DMS53 (cell line): ENCODE measurements around the gene RAD54L.
A peak's percentile ranks its signal among the peaks of the same experiment; 100 is the strongest.
"Not testable (repeated sequence)": the region's sequence is repeated elsewhere in the genome, so short reads cannot be mapped to it uniquely, and the experiment has no call there.

ENCODE experiments used
- DNase-seq: peaks from one replicate; lab custom pipeline; 2025; lab: John Stamatoyannopoulos, UW

The RAD54L gene

GRCh38 chr1:46241733-46242132 is 5.8 kb upstream of the RAD54L start:
- DNase-seq, result not testable (repeated sequence)

GRCh38 chr1:46242918-46243317 is 4.6 kb upstream of the RAD54L start:
- DNase-seq, result no peak

GRCh38 chr1:46243831-46244230 is 3.7 kb upstream of the RAD54L start:
- not testable (repeated sequence) for DNase-seq

GRCh38 chr1:46244656-46245371 is 2.7 kb upstream of the RAD54L start:
- peak; percentile 68 for DNase-seq

- not testable (repeated sequence) for DNase-seq
Observed at GRCh38 chr1:46246136-46246535, 1.4 kb upstream of the RAD54L start.

- peak; percentile 89 for DNase-seq
Observed at GRCh38 chr1:46246548-46247435, 771 bp upstream of the RAD54L start.

GRCh38 chr1:46248122-46248920 is 758 bp downstream of the RAD54L start:
- peak; percentile 88 for DNase-seq

- no peak for DNase-seq
Observed at GRCh38 chr1:46254668-46255067, 7.1 kb downstream of the RAD54L start.

- DNase-seq, result no peak
Observed at GRCh38 chr1:46256523-46256922, 9.0 kb downstream of the RAD54L start.

- no peak for DNase-seq
Observed at GRCh38 chr1:46262508-46262907, 14.9 kb downstream of the RAD54L start.

- no peak for DNase-seq
Observed at GRCh38 chr1:46263146-46263545, 15.6 kb downstream of the RAD54L start.

GRCh38 chr1:46268578-46268977 is 21.0 kb downstream of the RAD54L start:
- no peak for DNase-seq

GRCh38 chr1:46274225-46275029 is 26.9 kb downstream of the RAD54L start:
- DNase-seq, result peak; percentile 76

- DNase-seq, result no peak
Observed at GRCh38 chr1:46275030-46275337, 27.4 kb downstream of the RAD54L start.

- no peak for DNase-seq
Observed at GRCh38 chr1:46277658-46278373, 30.3 kb downstream of the RAD54L start.

GRCh38 chr1:46278807-46279206 is 31.2 kb downstream of the RAD54L start:
- DNase-seq, result peak; percentile 41

GRCh38 chr1:46280092-46280491 is 32.5 kb downstream of the RAD54L start:
- DNase-seq, result no peak

- no peak for DNase-seq
Observed at GRCh38 chr1:46281021-46281420, 33.5 kb downstream of the RAD54L start.

- DNase-seq, result no peak
Observed at GRCh38 chr1:46284058-46284457, 36.5 kb downstream of the RAD54L start.

GRCh38 chr1:46284597-46285564 is 37.3 kb downstream of the RAD54L start:
- peak; percentile 66 for DNase-seq
